Gastrocnemius medialis (tissue), 4 donors: Measurements from ENCODE around the gene ARID1B. TPM values are rescaled to one million over a fixed set of nuclear protein-coding genes. Genes with fewer than 3 reads are reported as not detected.

Experiments
- ATAC-seq, 2 donors: fragments of 150-250 bp; one replicate each; pipeline ENCODE4 v1.9.1; 2016
- DNase-seq, 2 donors: peaks; one replicate each; pipeline ENCODE4 v3.0.0-alpha.2; 2019
- H3K27ac ChIP-seq, 4 donors: fragments of 200-600 bp; sonication (generic); 1 replicate in 1 of 4; 2 replicates in 3 of 4; pipeline ENCODE4 v1.5.1; 2016 to 2018; ENCODE audit warnings: mild to moderate bottlenecking in 2 of 4, moderate library complexity in 1 of 4
- H3K27me3 ChIP-seq, 3 donors: fragments of 200-600 bp; sonication (generic) in 2 of 3; 1 replicate in 1 of 3; 2 replicates in 2 of 3; pipeline versions ENCODE4 v1.5.1 to v1.6.0; 2016 to 2019; ENCODE audit warnings: mild to moderate bottlenecking in 1 of 3, moderate library complexity in 1 of 3
- H3K36me3 ChIP-seq, 2 donors: fragments of 200-600 bp; sonication (generic) in 1 of 2; one replicate each; pipeline ENCODE4 v1.5.1; 2017 to 2018
- H3K4me1 ChIP-seq, 2 donors: fragments of 200-600 bp; sonication (generic) in 1 of 2; one replicate each; pipeline ENCODE4 v1.5.1; 2016 to 2017; ENCODE audit warnings: mild to moderate bottlenecking in 2 of 2
- H3K4me3 ChIP-seq, 4 donors: fragments of 200-600 bp; sonication (generic) in 3 of 4; 1 replicate in 1 of 4; 2 replicates in 3 of 4; pipeline ENCODE4 v1.5.1; 2016 to 2019; ENCODE audit warnings: mild to moderate bottlenecking in 2 of 4
- H3K9me3 ChIP-seq, 3 donors: fragments of 200-600 bp; sonication (generic) in 2 of 3; 1 replicate in 1 of 3; 2 replicates in 2 of 3; pipeline ENCODE4 v1.5.1; 2016 to 2019
- CTCF ChIP-seq, 5 experiments: fragments of 450-650 bp in 3 of 5; fragments of 200-600 bp in 2 of 5; sonication (generic) in 2 of 5; IDR thresholded peaks in 4 of 5; conservative IDR thresholded peaks in 1 of 5; 1 replicate in 4 of 5; 2 replicates in 1 of 5; pipeline ENCODE4 v1.5.1; 2016 to 2019; ENCODE audit warnings: antibody characterized with exemption in 5 of 5, mild to moderate bottlenecking in 3 of 5, moderate library complexity in 3 of 5
- POLR2A ChIP-seq, 2 donors: fragments of 450-650 bp; IDR thresholded peaks; one replicate each; pipeline ENCODE4 v1.6.1; 2017; ENCODE audit warnings: antibody characterized with exemption in 2 of 2, mild to moderate bottlenecking in 2 of 2, moderate library complexity in 2 of 2
- in situ Hi-C, 4 donors: fragments of 200-750 bp; cut with MboI; loops; one replicate each; pipeline versions ENCODE4 v1.15.0 to v1.8.0; 2017; ENCODE audit warnings: low sequenced_read_pairs in 4 of 4
- intact Hi-C: fragments of 100-400 bp; cut with DNase I; formaldehyde crosslinking; loops from one replicate; pipeline ENCODE4 v1.15.1; 2023; ENCODE audit warnings: low total_unique reads
- total RNA-seq, 4 donors: library from RNA; depleted of rRNA; stranded (reverse); fragments of >200 nt; gene quantifications; one replicate each; pipeline versions ENCODE4 v1.1.0 to v1.2.3, GENCODE V29; 2016

Gene ARID1B
- total RNA-seq, 4 donors from 2014 or later, result 54.9 to 75.3 (median 62.0) TPM

GRCh38 chr6:156790711-156791319, 13.6 kb downstream of the ARID1B start:
- DNase-seq (no peak), ATAC-seq (no peak)
- no peaks in the 10 kb centered on the region for H3K9me3 ChIP-seq
- TF ChIP-seq POLR2A (IDR thresholded peaks at IDR 0.05) (no peak), CTCF (IDR thresholded peaks at IDR 0.05 in 4 of 5, conservative IDR thresholded peaks at IDR 0.05 in 1 of 5) (no peak)
- no peaks in the 10 kb centered on the region for H3K36me3 ChIP-seq
- peak overlapping the region in 3 of 4 donors; percentile 12 to 37 (median 32) for H3K27ac ChIP-seq
- H3K27me3 ChIP-seq, result no peaks in the 10 kb centered on the region
- H3K4me1 ChIP-seq, result peaks cover 85 to 94% of the 10 kb centered on the region in 2 donors
- intact Hi-C loops (loop anchor here (2.0 kb wide), 1 partner anchor 16 kb away; no protein-coding TSS in a partner anchor), in situ Hi-C loops (loop anchor here in 2 of 4 donors (25.0 kb wide), 2 partner anchors 171 to 1479 kb away; partner anchors contain the start of gene TFB1M (in 1 of the 2))
- peak overlapping the region in 3 of 4 donors; percentile 11 to 31 (median 20) for H3K4me3 ChIP-seq

- peak in 1 of 2 donors; percentile 42 for ATAC-seq
- TF ChIP-seq CTCF (IDR thresholded peaks at IDR 0.05 in 4 of 5, conservative IDR thresholded peaks at IDR 0.05 in 1 of 5) (no peak), POLR2A (IDR thresholded peaks at IDR 0.05) (no peak)
- Histone ChIP-seq H3K9me3 (no peaks in the 10 kb centered on the region), H3K27me3 (no peaks in the 10 kb centered on the region), H3K4me1 (peaks cover 85 to 94% of the 10 kb centered on the region in 2 donors), H3K27ac (peak overlapping the region; percentile 6 to 37 (median 22)), H3K36me3 (no peaks in the 10 kb centered on the region), H3K4me3 (peak overlapping the region in 3 of 4 donors; percentile 11 to 31 (median 20))
- no peak for DNase-seq
- in situ Hi-C loops, result loop anchor here in 2 of 4 donors (25.0 kb wide), 2 partner anchors 171 to 1479 kb away; partner anchors contain the start of gene TFB1M (in 1 of the 2)
- intact Hi-C loops, result loop anchor here (2.0 kb wide), 1 partner anchor 15 kb away; no protein-coding TSS in a partner anchor
Measured at GRCh38 chr6:156791320-156791850, 14.2 kb downstream of the ARID1B start.

- DNase-seq (no peak), ATAC-seq (no peak)
- in situ Hi-C loops, result loop anchor here in 2 of 4 donors (25.0 kb wide), 2 partner anchors 169 to 1481 kb away; partner anchors contain the start of gene TFB1M (in 1 of the 2)
- intact Hi-C loops, result no loop called here
- Histone ChIP-seq H3K4me1 (peaks cover 82 to 89% of the 10 kb centered on the region in 2 donors), H3K36me3 (no peaks in the 10 kb centered on the region), H3K27ac (no peak overlapping the region), H3K9me3 (no peaks in the 10 kb centered on the region), H3K4me3 (no peak overlapping the region), H3K27me3 (no peaks in the 10 kb centered on the region)
- TF ChIP-seq POLR2A (IDR thresholded peaks at IDR 0.05) (no peak), CTCF (IDR thresholded peaks at IDR 0.05 in 4 of 5, conservative IDR thresholded peaks at IDR 0.05 in 1 of 5) (no peak)
Measured at GRCh38 chr6:156793200-156793599, 16.0 kb downstream of the ARID1B start.

- Histone ChIP-seq H3K27ac (peak overlapping the region in 3 of 4 donors; percentile 22 to 65 (median 54)), H3K27me3 (no peaks in the 10 kb centered on the region), H3K9me3 (no peaks in the 10 kb centered on the region), H3K36me3 (no peaks in the 10 kb centered on the region), H3K4me3 (no peak overlapping the region), H3K4me1 (peaks cover 73 to 75% of the 10 kb centered on the region in 2 donors)
- in situ Hi-C loops, result loop anchor here in 2 of 4 donors (25.0 kb wide), 2 partner anchors 168 to 1482 kb away; partner anchors contain the start of gene TFB1M (in 1 of the 2)
- ATAC-seq (peak in 1 of 2 donors; percentile 34), DNase-seq (no peak)
- TF ChIP-seq POLR2A (IDR thresholded peaks at IDR 0.05) (no peak), CTCF (IDR thresholded peaks at IDR 0.05 in 4 of 5, conservative IDR thresholded peaks at IDR 0.05 in 1 of 5) (no peak)
- intact Hi-C loops, result no loop called here
Measured at GRCh38 chr6:156794546-156795354, 17.6 kb downstream of the ARID1B start.
